ENCODE measurements around the gene EXOC3L1. TPM values are rescaled to one million over a fixed set of nuclear protein-coding genes. Genes with fewer than 3 reads are reported as not detected.
A peak's percentile ranks its signal among the peaks of the same experiment; 100 is the strongest.

Gene EXOC3L1
- polyA plus RNA-seq, 6 donors from 2014 or later: 0.12 to 0.19 (median 0.15) TPM; not detected in 3

- DNase-seq (no peak), ATAC-seq (ENCODE audit: low read depth in 2 of 2) (no peak)
- no peak overlapping the region for H3K27ac Mint-ChIP-seq
- peaks cover 0 to 3% (median 0%) of the 10 kb centered on the region in 3 donors for H3K4me1 Mint-ChIP-seq
- H3K36me3 Mint-ChIP-seq: no peaks in the 10 kb centered on the region
- no peak overlapping the region for H3K4me3 Mint-ChIP-seq
- H3K27me3 Mint-ChIP-seq: no peaks in the 10 kb centered on the region
- no peaks in the 10 kb centered on the region for H3K9me3 Mint-ChIP-seq
Observed at GRCh38 chr16:67209565-67209964, 19.6 kb upstream of the EXOC3L1 start.

- no peak for DNase-seq
- no peaks in the 10 kb centered on the region for H3K27me3 Mint-ChIP-seq
- no peaks in the 10 kb centered on the region for H3K36me3 Mint-ChIP-seq
- ATAC-seq (ENCODE audit: low read depth in 2 of 2): no peak
- peaks cover 0 to 3% (median 0%) of the 10 kb centered on the region in 3 donors for H3K4me1 Mint-ChIP-seq
- peak overlapping the region in 1 of 6 donors; percentile 59 for H3K27ac Mint-ChIP-seq
- no peaks in the 10 kb centered on the region for H3K9me3 Mint-ChIP-seq
- H3K4me3 Mint-ChIP-seq: no peak overlapping the region
Observed at GRCh38 chr16:67208154-67208896, 18.4 kb upstream of the EXOC3L1 start.

DNA sequence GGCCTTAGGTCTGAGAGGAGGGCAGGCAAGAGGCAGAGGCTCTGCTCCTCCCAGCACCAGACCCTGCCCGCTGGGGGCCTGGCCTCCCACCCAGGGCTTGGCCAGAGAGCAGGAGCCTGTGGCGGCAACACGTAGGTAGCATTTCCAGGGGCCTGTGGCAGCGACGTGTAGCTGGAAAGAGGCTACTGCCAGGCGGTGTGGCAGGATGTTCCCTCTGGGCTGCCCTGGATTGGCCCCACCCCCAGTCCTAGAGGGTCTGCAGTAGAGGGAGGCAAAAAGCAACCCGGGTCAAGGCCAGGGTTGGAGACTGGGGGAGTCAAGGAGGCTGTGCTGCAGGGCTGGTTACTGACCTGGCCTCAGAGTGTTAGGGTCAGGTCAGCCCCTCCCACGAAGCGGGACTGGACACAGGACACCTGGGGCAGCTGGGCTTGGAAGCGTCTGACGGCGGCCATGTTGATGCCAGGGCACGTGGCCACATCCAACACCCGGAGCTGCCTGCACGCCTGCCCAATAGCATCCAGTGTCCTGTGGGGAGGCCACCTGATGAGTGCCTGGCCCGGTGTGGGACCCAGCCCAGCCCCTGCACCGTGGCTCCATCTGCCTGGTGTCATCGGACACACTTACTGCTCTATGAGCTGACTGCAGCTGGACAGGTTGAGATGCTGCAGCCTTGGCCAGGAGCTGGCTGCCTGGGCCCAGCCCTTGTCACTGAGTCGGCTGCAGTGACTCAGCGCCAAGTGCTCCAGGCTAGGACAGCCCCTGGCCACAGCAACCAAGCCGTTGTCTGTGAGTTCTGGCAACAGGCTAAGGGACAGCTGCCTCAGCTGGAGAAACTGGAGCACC, 17.5 kb upstream of the EXOC3L1 start:
- H3K4me1 Mint-ChIP-seq: peaks cover 0 to 3% (median 0%) of the 10 kb centered on the region in 3 donors
- DNase-seq: no peak
- ATAC-seq (ENCODE audit: low read depth in 2 of 2): no peak
- H3K27me3 Mint-ChIP-seq: no peaks in the 10 kb centered on the region
- no peak overlapping the region for H3K4me3 Mint-ChIP-seq
- no peaks in the 10 kb centered on the region for H3K36me3 Mint-ChIP-seq
- no peak overlapping the region for H3K27ac Mint-ChIP-seq
- H3K9me3 Mint-ChIP-seq: no peaks in the 10 kb centered on the region

GRCh38 chr16:67206838-67207248, 16.9 kb upstream of the EXOC3L1 start:
- ATAC-seq (ENCODE audit: low read depth in 2 of 2) (no peak), DNase-seq (no peak)
- peaks cover 0 to 3% (median 0%) of the 10 kb centered on the region in 3 donors for H3K4me1 Mint-ChIP-seq
- no peaks in the 10 kb centered on the region for H3K36me3 Mint-ChIP-seq
- no peaks in the 10 kb centered on the region for H3K9me3 Mint-ChIP-seq
- peak overlapping the region in 2 of 6 donors; percentile 43 to 47 for H3K27ac Mint-ChIP-seq
- no peaks in the 10 kb centered on the region for H3K27me3 Mint-ChIP-seq
- H3K4me3 Mint-ChIP-seq: no peak overlapping the region

GRCh38 chr16:67206129-67206837, 16.3 kb upstream of the EXOC3L1 start:
- Mint-ChIP-seq H3K36me3 (no peaks in the 10 kb centered on the region), H3K27me3 (no peaks in the 10 kb centered on the region), H3K4me3 (no peak overlapping the region), H3K27ac (peak overlapping the region in 2 of 6 donors; percentile 43 to 61), H3K9me3 (no peaks in the 10 kb centered on the region), H3K4me1 (peaks cover 0 to 3% (median 0%) of the 10 kb centered on the region in 3 donors)
- ATAC-seq (ENCODE audit: low read depth in 2 of 2): no peak
- DNase-seq: no peak

- Mint-ChIP-seq H3K9me3 (no peaks in the 10 kb centered on the region), H3K36me3 (peaks cover 0 to 6% of the 10 kb centered on the region in 2 donors), H3K4me3 (no peak overlapping the region), H3K27ac (peak overlapping the region in 1 of 6 donors; percentile 66), H3K27me3 (no peaks in the 10 kb centered on the region), H3K4me1 (peaks cover 0 to 8% (median 5%) of the 10 kb centered on the region in 3 donors)
- DNase-seq: no peak
- ATAC-seq (ENCODE audit: low read depth in 2 of 2): no peak
Observed at GRCh38 chr16:67204076-67204475, 14.1 kb upstream of the EXOC3L1 start.

- H3K4me1 Mint-ChIP-seq: peaks cover 5 to 12% (median 11%) of the 10 kb centered on the region in 3 donors
- H3K36me3 Mint-ChIP-seq: peaks cover 0 to 6% of the 10 kb centered on the region in 2 donors
- no peak overlapping the region for H3K27ac Mint-ChIP-seq
- H3K27me3 Mint-ChIP-seq: no peaks in the 10 kb centered on the region
- no peaks in the 10 kb centered on the region for H3K9me3 Mint-ChIP-seq
- no peak overlapping the region for H3K4me3 Mint-ChIP-seq
- ATAC-seq (ENCODE audit: low read depth in 2 of 2) (no peak), DNase-seq (no peak)
Observed at GRCh38 chr16:67202956-67203493, 13.1 kb upstream of the EXOC3L1 start.

GRCh38 chr16:67202426-67202825, 12.5 kb upstream of the EXOC3L1 start:
- Mint-ChIP-seq H3K27me3 (no peaks in the 10 kb centered on the region), H3K36me3 (peaks cover 0 to 6% of the 10 kb centered on the region in 2 donors), H3K4me3 (no peak overlapping the region), H3K4me1 (peaks cover 5 to 13% (median 12%) of the 10 kb centered on the region in 3 donors), H3K9me3 (no peaks in the 10 kb centered on the region), H3K27ac (no peak overlapping the region)
- no peak for ATAC-seq (ENCODE audit: low read depth in 2 of 2)
- no peak for DNase-seq

DNA sequence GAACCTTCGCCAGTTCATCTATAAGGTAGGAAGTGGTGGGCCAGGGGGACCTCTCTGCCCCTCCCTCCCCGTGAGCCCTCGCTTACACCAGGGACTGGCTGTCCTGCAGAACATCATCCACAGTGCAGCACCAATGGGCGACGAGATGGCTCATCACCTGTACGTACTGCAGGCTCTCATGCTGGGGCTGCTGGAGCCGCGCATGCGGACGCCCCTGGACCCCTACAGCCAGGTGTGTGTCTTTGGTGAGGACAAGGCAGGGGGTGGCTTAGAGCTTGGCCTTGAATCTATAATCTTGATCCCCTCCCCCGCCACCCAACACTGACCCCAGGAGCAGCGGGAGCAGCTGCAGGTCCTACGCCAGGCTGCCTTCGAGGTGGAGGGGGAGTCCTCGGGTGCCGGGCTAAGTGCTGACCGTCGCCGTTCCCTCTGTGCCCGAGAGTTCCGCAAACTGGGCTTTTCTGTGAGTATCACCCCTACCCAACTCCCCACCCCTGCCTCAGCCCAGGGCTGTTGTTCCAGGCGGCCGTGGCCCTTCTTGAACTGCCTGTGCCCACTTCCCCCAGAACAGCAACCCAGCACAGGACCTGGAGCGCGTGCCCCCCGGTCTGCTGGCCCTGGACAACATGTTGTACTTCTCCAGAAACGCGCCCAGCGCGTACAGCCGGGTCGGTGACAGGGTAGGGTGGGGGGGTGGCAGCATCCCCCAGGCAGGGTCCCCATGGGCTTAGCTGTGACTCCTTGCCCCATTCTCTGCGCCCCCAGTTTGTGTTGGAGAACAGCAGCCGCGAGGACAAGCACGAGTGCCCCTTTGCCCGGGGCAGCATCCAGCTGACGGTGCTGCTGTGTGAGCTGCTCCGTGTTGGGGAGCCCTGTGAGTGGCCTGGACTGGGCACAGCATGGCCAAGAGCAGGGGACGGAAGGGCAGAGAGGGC, 11.7 kb upstream of the EXOC3L1 start:
- peaks cover 13 to 18% (median 15%) of the 10 kb centered on the region in 3 donors for H3K4me1 Mint-ChIP-seq
- H3K27ac Mint-ChIP-seq: peak overlapping the region in 1 of 6 donors; percentile 54
- no peak overlapping the region for H3K4me3 Mint-ChIP-seq
- H3K9me3 Mint-ChIP-seq: no peaks in the 10 kb centered on the region
- DNase-seq (no peak), ATAC-seq (ENCODE audit: low read depth in 2 of 2) (no peak)
- H3K36me3 Mint-ChIP-seq: peaks cover 2 to 11% of the 10 kb centered on the region in 2 donors
- no peaks in the 10 kb centered on the region for H3K27me3 Mint-ChIP-seq

GRCh38 chr16:67200491-67200890, 10.6 kb upstream of the EXOC3L1 start:
- H3K36me3 Mint-ChIP-seq: peaks cover 6 to 21% of the 10 kb centered on the region in 2 donors
- ATAC-seq (ENCODE audit: low read depth in 2 of 2) (no peak), DNase-seq (no peak)
- no peaks in the 10 kb centered on the region for H3K27me3 Mint-ChIP-seq
- H3K4me1 Mint-ChIP-seq: peaks cover 19 to 30% (median 23%) of the 10 kb centered on the region in 3 donors
- H3K27ac Mint-ChIP-seq: no peak overlapping the region
- no peak overlapping the region for H3K4me3 Mint-ChIP-seq
- H3K9me3 Mint-ChIP-seq: no peaks in the 10 kb centered on the region

DNA sequence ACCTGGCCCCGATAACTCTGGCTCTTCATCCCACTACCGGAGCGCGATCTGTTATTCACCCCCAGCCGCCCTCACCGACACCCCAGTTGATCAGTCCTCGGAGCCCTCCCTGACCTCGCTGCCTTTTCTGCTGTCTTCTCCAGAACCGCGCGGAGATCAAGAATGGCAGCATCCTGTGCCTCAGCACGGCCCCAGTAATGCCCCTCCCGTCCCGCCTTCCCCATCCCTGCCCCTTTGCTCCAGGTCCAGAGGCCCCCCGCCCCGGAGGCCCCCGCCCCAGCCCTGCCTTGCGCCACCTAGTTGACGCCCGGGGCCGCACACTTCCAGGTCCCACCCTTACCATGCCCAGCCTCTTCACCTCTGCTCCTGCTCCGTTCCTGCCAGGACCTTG, 9.9 kb upstream of the EXOC3L1 start:
- DNase-seq (no peak), ATAC-seq (ENCODE audit: low read depth in 2 of 2) (peak in 1 of 2 donors; percentile 32)
- H3K36me3 Mint-ChIP-seq: peaks cover 6 to 21% of the 10 kb centered on the region in 2 donors
- H3K4me1 Mint-ChIP-seq: peaks cover 20 to 31% (median 23%) of the 10 kb centered on the region in 3 donors
- peak overlapping the region in 2 of 6 donors; percentile 78 to 86 for H3K27ac Mint-ChIP-seq
- H3K27me3 Mint-ChIP-seq: no peaks in the 10 kb centered on the region
- H3K4me3 Mint-ChIP-seq: peak overlapping the region in 6 of 8 donors; percentile 15 to 74 (median 54)
- no peaks in the 10 kb centered on the region for H3K9me3 Mint-ChIP-seq

All from naive B cell (primary cell).